HepG2 (cell line): ENCODE measurements around the gene SLC25A25. TPM values are rescaled to one million over a fixed set of nuclear protein-coding genes. Genes with fewer than 3 reads are reported as not detected.

ENCODE experiments used
- ATAC-seq: fragments of 200-7000 bp; cut with Tn5 transposase; 3 replicates; pipeline ENCODE4 v1.9.1; 2020; ENCODE audit warnings: mild to moderate bottlenecking, moderate library complexity
- BruUV-seq: library from RNA; stranded (reverse); fragments of 400-500 nt; replicated peaks from 2 replicates; lab custom pipeline; 2021; lab: Mats Ljungman, UMichigan
- CTCF ChIA-PET: fragments of 300-600 bp; formaldehyde crosslinking; extraction: SDS; loops from one replicate; lab custom pipeline; 2021; ENCODE audit warnings: low total read pairs, inconsistent platforms, low intra/inter-chr PET ratio; lab: Yijun Ruan, JAX
- POLR2A ChIA-PET: fragments of 350-600 bp; sonication (Branson Sonifier 250); formaldehyde crosslinking; loops from one replicate; lab custom pipeline; 2020; ENCODE audit warnings: antibody characterized with exemption, inconsistent platforms; lab: Yijun Ruan, JAX
- DNase-seq: peaks from one replicate; pipeline ENCODE4 v3.0.0-alpha.2; 2015; ENCODE audit warnings: low spot score
- FAIRE-seq: peaks from 3 replicates; lab custom pipeline; 2011; peaks lifted over from hg19 to GRCh38; lab: Jason Lieb, UNC
- H2AFZ ChIP-seq: one replicate; pipeline ENCODE4 v1.6.1; 2011; ENCODE audit warnings: low read length, inconsistent platforms
- H3K27ac ChIP-seq: fragments of 300-600 bp; 3 replicates; pipeline ENCODE4 v1.8.0; 2011; ENCODE audit warnings: mixed run types, mild to moderate bottlenecking, mixed read lengths, low read length, inconsistent platforms; ENCODE audit not compliant: insufficient read depth; ENCODE audit errors: extremely low read length
- H3K27me3 ChIP-seq, 2 experiments: fragments of 200-600 bp in 1 of 2; 2 replicates in 1 of 2; 3 replicates in 1 of 2; pipeline versions ENCODE4 v1.6.0 to v1.8.0; 2011; ENCODE audit warnings: low read length in 2 of 2, mild to moderate bottlenecking in 2 of 2, moderate library complexity in 2 of 2, inconsistent platforms in 1 of 2; ENCODE audit not compliant: insufficient read depth in 2 of 2, control insufficient read depth in 1 of 2
- H3K36me3 ChIP-seq, 2 experiments: fragments of 200-600 bp in 1 of 2; replicated peaks in 1 of 2; 2 replicates in 1 of 2; 3 replicates in 1 of 2; pipeline versions ENCODE4 v1.5.1 to v1.8.0; 2011; ENCODE audit warnings: low read length in 2 of 2, inconsistent platforms in 1 of 2; ENCODE audit not compliant: insufficient read depth in 2 of 2, control insufficient read depth in 1 of 2
- H3K4me1 ChIP-seq: 2 replicates; pipeline ENCODE4 v1.5.1; 2012; ENCODE audit warnings: low read length, inconsistent platforms; ENCODE audit not compliant: insufficient read depth
- H3K4me2 ChIP-seq: 2 replicates; pipeline ENCODE4 v1.6.0; 2011; ENCODE audit warnings: low read depth, low read length, inconsistent platforms
- H3K4me3 ChIP-seq, 3 experiments: fragments of 200-600 bp in 1 of 3; sonication (generic), shearing (Covaris generic) in 1 of 3; replicated peaks in 1 of 3; 2 replicates each; pipeline ENCODE4 v1.5.1; 2011 to 2016; ENCODE audit warnings: low read length in 3 of 3, inconsistent platforms in 2 of 3, low read depth in 2 of 3, mild to moderate bottlenecking in 2 of 3, control low read depth in 1 of 3, mixed read lengths in 1 of 3; ENCODE audit not compliant: insufficient read depth in 1 of 3
- H3K79me2 ChIP-seq: one replicate; pipeline ENCODE4 v1.6.1; 2011; ENCODE audit warnings: low read length, inconsistent platforms; ENCODE audit not compliant: insufficient read depth
- H3K9ac ChIP-seq: 2 replicates; pipeline ENCODE4 v1.6.0; 2011; ENCODE audit warnings: mild to moderate bottlenecking, low read depth, low read length, inconsistent platforms; ENCODE audit not compliant: insufficient read depth
- H3K9me3 ChIP-seq: 2 replicates; pipeline ENCODE4 v1.5.1; 2012; ENCODE audit warnings: mild to moderate bottlenecking, low read length
- H4K20me1 ChIP-seq: 2 replicates; pipeline ENCODE4 v1.6.0; 2011; ENCODE audit warnings: inconsistent platforms, mild to moderate bottlenecking, low read length, moderate library complexity; ENCODE audit not compliant: insufficient read depth
- NCOA1 ChIP-seq: sonication (generic); formaldehyde crosslinking; IDR thresholded peaks from 2 replicates; pipeline ENCODE4 v1.9.0; 2021; ENCODE audit warnings: missing genetic modification reagents
- PCBP1 ChIP-seq: fragments of 200-400 bp; formaldehyde crosslinking; IDR thresholded peaks from 2 replicates; pipeline ENCODE4 v1.6.1; 2017; ENCODE audit warnings: mild to moderate bottlenecking, low read depth, low read length, borderline replicate concordance
- ZFP82 ChIP-seq: sonication (generic); formaldehyde crosslinking; IDR thresholded peaks from 2 replicates; pipeline ENCODE4 v1.5.1; 2020; ENCODE audit warnings: mild to moderate bottlenecking, missing genetic modification reagents, borderline replicate concordance
- ZFYVE20 ChIP-seq: sonication (generic); formaldehyde crosslinking; IDR thresholded peaks from 2 replicates; pipeline ENCODE4 v1.8.0; 2023; ENCODE audit warnings: low read depth, mild to moderate bottlenecking, moderate library complexity, missing genetic modification reagents, borderline replicate concordance
- ZNF10 ChIP-seq: sonication (generic); formaldehyde crosslinking; IDR thresholded peaks from 2 replicates; pipeline ENCODE4 v1.4.0; 2020; ENCODE audit warnings: mild to moderate bottlenecking, low read depth, missing genetic modification reagents, borderline replicate concordance
- ZNF44 ChIP-seq: sonication (generic); formaldehyde crosslinking; IDR thresholded peaks from 2 replicates; pipeline ENCODE4 v1.5.1; 2020; ENCODE audit warnings: mild to moderate bottlenecking, missing genetic modification reagents
- ZNF839 ChIP-seq: sonication (generic); formaldehyde crosslinking; IDR thresholded peaks from 2 replicates; pipeline ENCODE4 v1.4.0; 2020; ENCODE audit warnings: missing genetic modification reagents, mild to moderate bottlenecking, borderline replicate concordance
- WGBS: methylation state at CpG from one replicate; pipeline ENCODE4 v1.1.6; 2017; ENCODE audit warnings: low lambda C conversion rate; 5-methylcytosine and 5-hydroxymethylcytosine counted together
- in situ Hi-C: cut with HindIII; loops from 2 replicates; pipeline ENCODE4 v1.10.0; 2017; ENCODE audit warnings: low pct_unique_long_range_greater_than_20kb; ENCODE audit not compliant: extremely low pct_ligation_motif_present
- intact Hi-C: fragments of 100-400 bp; cut with micrococcal nuclease; formaldehyde crosslinking; loops from one replicate; pipeline ENCODE4 v1.10.0; 2022; ENCODE audit not compliant: unreplicated experiment
- polyA plus RNA-seq, 8 experiments: library from polyadenylated mRNA; depleted of rRNA in 3 of 8; stranded (reverse) in 7 of 8; unstranded in 1 of 8; fragments of >200 nt; fragmentation: Illumina TruSeq in 4 of 8; extraction: Trizol in 4 of 8; gene quantifications; 2 replicates each; pipeline versions ENCODE4 v1.2.1 to v1.2.3, GENCODE V29; 2011 to 2016; ENCODE audit warnings: low read depth in 4 of 8, missing spikeins in 1 of 8, mixed read lengths in 1 of 8; ENCODE audit not compliant: insufficient read depth in 1 of 8
- total RNA-seq, 5 experiments: library from RNA; depleted of rRNA; stranded (reverse); fragments of >200 nt; fragmentation: Illumina TruSeq; extraction: Trizol; gene quantifications; 2 replicates each; pipeline ENCODE4 v1.2.3, GENCODE V29; 2016; ENCODE audit warnings: low read depth in 1 of 5
- TF ChIP-seq, protein P1 (sequence below): sonication (generic); formaldehyde crosslinking; IDR thresholded peaks from 2 replicates; pipeline ENCODE4 v1.8.0; 2022; ENCODE audit warnings: missing genetic modification reagents, mild to moderate bottlenecking, borderline replicate concordance

The SLC25A25 gene
- total and polyA plus RNA-seq, 2 of the 13 experiments (the other 11 are each of a cell fraction or from before 2014, with no cell fraction given): 10.5 to 24.8 TPM

GRCh38 chr9:128062846-128063831, 4.9 kb upstream of the SLC25A25 start (continued):
- TF ChIP-seq, protein P1, sequence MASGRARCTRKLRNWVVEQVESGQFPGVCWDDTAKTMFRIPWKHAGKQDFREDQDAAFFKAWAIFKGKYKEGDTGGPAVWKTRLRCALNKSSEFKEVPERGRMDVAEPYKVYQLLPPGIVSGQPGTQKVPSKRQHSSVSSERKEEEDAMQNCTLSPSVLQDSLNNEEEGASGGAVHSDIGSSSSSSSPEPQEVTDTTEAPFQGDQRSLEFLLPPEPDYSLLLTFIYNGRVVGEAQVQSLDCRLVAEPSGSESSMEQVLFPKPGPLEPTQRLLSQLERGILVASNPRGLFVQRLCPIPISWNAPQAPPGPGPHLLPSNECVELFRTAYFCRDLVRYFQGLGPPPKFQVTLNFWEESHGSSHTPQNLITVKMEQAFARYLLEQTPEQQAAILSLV (CRISPR knock-in tag): no peak
- no peak for TF ChIP-seq ZNF10 (CRISPR knock-in tag)
- no peak for TF ChIP-seq NCOA1 (CRISPR knock-in tag)

GRCh38 chr9:128065907-128066712, 1.9 kb upstream of the SLC25A25 start:
- no peak for FAIRE-seq
- DNase-seq: no peak
- POLR2A ChIA-PET: interaction anchor here (1.0 to 4.3 kb wide), 6 partner anchors 8 to 124 kb away, joined by 3 to 41 read pairs (median 16); no protein-coding TSS in a partner anchor

More at GRCh38 chr9:128065907-128066712, 1.9 kb upstream of the SLC25A25 start:
- H3K4me2 ChIP-seq: peak overlapping the region; percentile 89
- H3K79me2 ChIP-seq: peaks cover 30% of the 10 kb centered on the region
- no peaks in the 10 kb centered on the region for H3K9me3 ChIP-seq
- H3K36me3 ChIP-seq: no peaks in the 10 kb centered on the region; a peak in 1 of 5 replicates
- H3K27ac ChIP-seq: peak overlapping the region; percentile 63
- H3K27me3 ChIP-seq: no peaks in the 10 kb centered on the region; a peak in 1 of 5 replicates
- peak overlapping the region; percentile 48 to 72 (median 54); a peak in 5 of 6 replicates for H3K4me3 ChIP-seq
- H3K9ac ChIP-seq: peak overlapping the region; percentile 76
- intact Hi-C loops: loop anchor here (5.0 kb wide), 1 partner anchor 36 kb away; no protein-coding TSS in a partner anchor
- no TSS peak for BruUV-seq
- no peak for ATAC-seq
- WGBS: 92% methylated on average over 15 of the region's 18 CpGs
- in situ Hi-C loops: no loop called here
- CTCF ChIA-PET: no interaction called here
- H3K4me1 ChIP-seq: peaks cover 39% of the 10 kb centered on the region
- no peaks in the 10 kb centered on the region for H4K20me1 ChIP-seq
- TF ChIP-seq ZNF839 (CRISPR knock-in tag) (no peak), PCBP1 (0 out of 2 replicates have a peak, but pooled peaks have one; percentile 4), ZFP82 (CRISPR knock-in tag) (0 out of 2 replicates have a peak, but pooled peaks have one; percentile 2), ZNF44 (no peak), ZFYVE20 (CRISPR knock-in tag) (0 out of 2 replicates have a peak, but pooled peaks have one; percentile 40)
- H2AFZ ChIP-seq: no peak overlapping the region
